ENCODE measurements around the gene HEBP1.

Gene HEBP1

DNA sequence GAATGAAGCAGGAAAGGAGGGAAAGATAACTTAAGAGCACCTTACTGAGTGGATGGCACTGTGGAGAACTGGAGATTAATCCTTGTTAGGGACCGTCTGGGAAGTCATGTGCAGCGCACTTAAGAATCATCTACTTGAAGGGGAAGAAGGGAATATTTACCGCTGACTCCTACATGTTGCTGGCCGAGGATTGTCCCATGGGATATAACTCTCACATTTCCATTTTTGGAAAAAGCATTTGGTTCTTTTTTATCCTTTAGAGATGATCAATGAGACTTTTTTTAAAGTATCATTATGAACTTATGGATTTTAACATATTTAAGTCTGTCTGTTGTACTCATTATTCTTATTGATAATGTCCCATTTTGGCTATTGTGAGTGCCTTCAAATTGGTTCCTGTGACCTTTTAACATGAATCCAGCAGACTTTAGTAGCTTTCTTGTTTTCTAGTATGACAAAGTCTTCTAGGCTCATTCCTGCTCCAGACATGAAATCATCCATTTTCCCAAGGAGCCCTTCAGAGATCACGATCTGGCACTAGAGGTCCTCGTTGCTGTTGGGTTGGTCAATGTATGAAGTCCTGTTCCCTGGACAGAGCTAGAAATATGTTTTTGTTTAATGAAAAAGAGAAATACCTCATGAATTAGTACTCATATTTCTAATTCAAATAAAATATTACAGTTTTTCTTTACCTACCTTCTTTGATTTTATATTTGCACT is 23.9 kb upstream of the HEBP1 start:
- DNase-seq (ENCODE audit: low read depth), result no peak

DNA sequence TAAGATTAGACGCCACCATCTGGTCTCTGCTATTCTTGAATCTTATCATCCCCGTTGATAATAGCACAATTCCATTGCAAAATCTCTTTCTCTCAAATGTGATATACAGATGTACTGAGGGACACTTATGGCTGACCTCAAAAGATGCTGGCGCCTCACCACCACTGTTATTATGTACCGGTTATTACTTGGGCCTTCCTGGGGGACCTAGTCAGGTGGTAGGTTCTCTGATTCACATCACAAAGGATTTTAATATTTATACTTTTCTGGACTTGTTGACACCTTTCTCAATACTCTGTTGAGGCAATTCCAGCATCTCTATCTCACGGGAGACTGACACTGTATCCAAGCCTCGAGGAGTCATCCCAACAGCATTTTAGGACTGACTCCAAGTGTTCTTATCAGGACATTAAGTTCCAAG is 22.8 kb upstream of the HEBP1 start:
- no peak for DNase-seq (ENCODE audit: low read depth)

DNA sequence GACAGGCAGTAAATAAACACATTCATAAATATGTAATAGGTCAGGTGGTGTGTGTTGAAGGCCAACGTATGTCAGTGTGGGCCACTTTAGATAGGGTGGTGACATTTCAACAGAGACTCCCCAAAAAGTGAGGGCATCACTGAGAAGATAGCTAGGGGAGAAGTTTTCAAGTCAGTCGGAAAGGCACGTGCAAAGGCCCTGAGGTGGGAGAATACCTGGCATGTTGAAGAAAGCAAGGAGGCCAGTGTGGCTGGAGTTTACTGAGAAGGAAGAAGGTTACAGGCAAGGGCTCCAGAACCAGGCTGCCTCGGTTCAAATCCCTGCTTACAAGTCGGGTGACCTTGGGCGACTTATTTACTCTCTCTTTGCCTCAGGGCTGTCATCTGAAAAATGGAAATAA is 11.0 kb upstream of the HEBP1 start:
- DNase-seq (ENCODE audit: low read depth), result no peak

DNA sequence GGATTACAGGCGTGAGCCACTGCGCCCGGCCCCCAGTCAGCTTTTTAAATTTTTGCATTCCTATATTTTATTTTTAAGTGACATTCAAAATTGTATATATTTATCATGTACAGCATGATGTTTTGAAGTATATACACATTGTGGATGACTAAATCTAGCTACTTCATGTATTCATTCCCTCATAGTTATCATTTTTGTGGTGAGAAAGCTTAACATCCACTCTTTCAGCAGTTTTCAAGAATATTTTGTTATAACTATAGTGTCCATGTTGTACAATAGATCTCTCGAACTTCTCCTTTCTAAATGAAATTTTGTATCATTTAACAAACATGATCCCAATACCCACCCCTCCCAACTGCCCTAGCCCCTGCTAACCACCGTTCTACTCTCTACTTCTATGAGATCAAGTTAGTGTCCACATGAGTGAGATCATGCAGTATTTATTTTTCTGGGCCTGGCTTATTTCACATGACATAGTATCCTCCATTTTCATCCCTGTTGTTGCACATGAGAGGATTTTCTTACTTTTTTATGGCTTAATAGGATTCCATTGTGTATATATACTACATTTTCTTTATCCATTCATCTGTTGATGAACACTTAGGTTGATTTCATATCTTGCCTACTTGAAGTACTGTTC is 8.8 kb upstream of the HEBP1 start:
- DNase-seq (ENCODE audit: low read depth), result no peak

DNA sequence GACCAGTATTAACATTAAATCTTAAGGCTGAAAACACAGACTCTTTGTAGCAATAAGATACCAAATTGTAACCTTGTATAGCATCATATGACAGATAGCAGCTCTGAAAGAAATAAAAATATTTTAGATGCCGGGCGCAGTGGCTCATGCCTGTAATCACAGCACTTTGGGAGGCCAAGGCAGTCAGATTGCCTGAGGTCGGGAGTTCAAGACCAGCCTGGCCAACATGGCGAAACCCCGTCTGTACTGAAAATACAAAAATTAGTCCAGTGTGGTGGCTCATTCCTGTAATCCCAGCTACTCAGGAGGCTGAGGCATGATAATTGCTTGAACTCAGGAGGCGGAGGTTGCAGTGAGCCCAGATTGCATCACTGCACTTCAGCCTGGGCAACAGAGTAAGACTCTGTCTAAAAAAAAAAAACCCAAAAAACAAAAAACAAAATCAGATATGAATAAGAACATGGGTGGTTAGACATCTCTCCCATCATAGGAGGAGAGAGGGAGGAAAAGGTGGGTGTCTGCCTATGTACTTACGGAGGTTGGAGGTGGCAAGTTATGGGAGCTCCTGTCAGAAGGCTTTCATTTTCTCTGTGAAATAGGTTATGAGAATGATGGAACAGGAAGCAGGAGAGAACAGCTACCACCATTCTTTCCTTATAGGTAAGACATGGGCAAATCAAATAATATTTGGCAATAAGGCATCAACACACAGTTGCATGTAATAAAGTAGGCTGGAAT is 7.6 kb upstream of the HEBP1 start:
- DNase-seq (ENCODE audit: low read depth), result no peak

DNA sequence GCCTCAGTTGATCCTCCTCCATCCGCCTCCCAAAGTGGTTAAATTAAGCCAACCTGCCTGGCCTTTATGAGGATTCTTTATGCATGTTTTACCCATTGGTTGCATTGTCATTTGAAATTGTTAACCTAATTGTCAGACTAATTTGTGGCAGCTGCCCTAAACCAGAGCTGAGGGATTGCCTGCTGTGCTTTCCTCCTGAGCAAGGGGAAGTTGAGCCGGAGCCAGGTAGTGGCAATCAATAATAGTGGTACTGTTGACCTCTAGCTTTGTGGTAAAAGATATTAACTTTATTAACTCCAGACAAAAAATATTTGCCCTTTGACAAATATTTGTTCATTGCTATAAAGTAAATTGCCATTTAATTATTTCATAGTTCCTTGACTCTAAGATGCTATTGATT is 5.6 kb upstream of the HEBP1 start:
- no peak for DNase-seq (ENCODE audit: low read depth)

DNA sequence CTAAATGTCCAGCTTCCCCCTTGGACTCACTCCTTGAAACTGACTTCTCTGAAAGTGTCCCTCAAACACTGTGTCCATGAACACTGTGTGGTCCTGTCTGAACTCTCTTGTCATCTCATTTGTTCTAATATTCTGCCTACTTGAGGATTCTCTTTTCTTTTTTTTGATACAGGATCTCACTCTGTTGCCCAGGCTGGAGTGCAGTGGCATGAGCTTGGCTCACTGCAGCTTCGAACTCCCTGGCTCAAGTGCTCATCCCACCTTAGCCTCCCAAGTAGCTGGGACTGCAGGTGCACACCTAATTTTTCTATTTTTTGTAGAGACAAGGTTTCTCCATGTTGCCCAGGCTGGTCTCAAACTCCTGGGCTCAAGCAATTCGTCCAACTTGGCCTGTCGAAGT is 4.9 kb upstream of the HEBP1 start:
- no peak for DNase-seq (ENCODE audit: low read depth)

DNA sequence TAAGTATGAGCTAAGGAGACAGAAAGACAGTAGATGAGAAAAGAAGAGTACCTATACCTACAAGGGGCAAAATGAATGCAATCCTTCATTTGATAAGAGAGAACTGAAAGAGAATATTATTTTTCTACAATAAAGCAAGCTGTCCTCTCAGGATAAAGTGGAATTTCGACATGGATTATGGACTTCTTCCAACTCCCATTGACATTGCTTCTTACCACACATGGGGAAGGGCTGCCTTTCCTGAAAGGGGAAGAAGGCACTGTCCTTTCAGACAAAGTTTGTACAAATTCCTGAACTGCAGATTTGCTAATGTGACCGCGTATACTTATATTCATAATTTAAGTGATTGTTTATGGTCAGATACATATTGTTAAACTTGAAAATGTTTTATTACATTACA is 4.3 kb upstream of the HEBP1 start:
- DNase-seq (ENCODE audit: low read depth), result no peak

DNA sequence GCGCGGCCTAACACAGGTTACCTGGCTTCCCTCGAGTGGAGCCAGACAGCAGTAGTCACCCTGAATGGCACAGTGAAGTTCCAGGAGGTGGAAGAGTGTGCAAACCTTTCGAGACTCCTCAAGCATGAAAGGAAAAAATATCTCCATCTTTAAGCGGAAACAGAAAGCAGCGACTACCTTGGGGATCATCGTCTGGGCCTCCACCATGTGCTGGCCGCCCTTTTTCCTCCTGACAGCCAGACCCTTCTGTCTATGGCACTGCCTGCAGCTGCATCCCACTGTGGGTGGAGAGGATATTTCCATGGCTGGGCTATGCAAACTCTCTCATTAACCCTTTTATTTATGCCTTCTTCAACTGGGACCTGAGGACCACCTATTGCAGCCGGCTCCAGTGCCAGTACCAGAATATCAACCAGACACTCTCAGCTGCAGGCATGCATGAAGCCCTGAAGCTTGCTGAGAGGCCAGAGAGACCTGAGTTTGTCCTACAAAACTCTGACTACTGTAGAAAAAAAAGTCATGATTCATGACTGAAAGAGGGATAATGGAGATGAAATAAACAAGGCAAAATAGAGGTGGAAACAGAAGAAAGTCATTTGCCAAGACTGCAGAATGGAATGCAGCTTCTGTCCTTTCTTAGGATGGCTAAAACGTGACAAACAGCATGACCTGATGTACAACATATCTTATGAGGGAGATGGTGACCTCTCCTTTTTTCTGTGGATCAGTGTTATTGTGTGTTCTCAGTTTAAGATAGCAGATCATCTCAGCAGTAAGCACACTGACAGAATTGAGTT is 2.4 kb upstream of the HEBP1 start:
- DNase-seq (ENCODE audit: low read depth), result no peak

DNA sequence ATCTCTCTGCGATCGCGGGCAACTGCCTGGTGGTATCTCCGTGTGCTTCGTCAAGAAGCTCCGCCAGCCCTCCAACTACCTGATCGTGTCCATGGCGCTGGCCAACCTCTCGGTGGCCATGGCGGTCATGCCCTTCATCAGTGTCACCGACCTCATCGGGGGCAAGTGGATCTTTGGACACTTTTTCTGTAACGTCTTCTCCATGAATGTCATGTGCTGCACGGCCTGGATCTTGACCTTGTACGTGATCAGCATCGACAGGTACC is 1.6 kb upstream of the HEBP1 start:
- DNase-seq (ENCODE audit: low read depth), result no peak

DNA sequence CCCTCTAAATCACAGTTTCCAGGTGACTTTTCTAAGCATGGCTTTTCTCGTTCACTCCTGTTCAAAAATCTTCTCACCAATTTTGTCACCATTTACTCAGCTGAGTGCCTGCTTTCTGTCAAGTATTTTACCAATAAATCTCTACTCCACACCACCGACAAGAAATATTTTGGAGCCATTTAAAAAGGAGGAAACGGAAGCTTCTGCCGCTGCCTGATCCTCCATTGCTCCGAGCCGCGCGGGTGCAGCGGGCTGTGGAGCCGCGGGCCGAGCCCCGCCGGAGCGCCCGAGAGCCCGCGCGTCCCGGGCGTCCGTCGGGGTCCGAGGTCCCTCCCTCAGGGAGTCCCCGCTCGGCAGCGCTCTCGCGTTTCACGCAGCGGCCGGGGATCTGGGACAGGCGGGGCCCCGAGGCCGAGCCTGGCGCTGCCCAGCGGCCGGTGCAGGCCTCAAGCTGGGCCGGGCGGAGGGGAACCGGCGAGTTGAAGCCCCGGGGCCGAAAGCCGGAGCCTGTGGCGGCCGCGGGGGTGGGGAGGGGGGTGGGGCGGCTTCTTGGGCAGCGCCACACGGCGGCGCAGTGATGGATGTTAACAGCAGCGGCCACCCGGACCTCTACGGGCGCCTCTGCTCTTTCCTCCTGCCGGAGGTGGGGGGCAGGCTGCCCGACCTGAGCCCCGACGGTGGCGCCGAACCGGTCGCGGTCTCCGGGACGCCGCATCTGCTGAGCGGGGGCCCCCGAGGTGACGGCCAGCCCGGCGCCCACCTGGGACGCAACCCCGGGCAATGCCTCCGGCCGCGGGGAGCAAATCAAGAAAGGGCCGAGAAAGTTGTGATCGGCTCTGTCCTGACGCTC is 1.1 kb upstream of the HEBP1 start:
- no peak for DNase-seq (ENCODE audit: low read depth)

DNA sequence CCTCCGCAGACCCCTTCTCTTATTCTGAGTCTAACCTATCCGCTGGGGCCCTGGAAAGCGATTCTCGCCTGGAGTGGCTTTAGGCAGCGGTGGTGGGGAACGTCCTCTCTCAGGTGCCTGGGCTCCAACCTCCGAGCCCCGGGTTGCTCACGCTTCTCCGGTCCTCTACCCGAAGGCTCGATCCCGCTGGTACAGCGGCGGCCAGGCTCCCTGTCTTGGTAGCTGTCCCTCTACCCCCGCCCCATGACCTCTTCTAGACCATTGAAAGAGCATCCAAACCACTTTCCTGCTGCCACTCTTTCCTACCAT is 505 bp upstream of the HEBP1 start:
- DNase-seq (ENCODE audit: low read depth), result peak; percentile 17

DNA sequence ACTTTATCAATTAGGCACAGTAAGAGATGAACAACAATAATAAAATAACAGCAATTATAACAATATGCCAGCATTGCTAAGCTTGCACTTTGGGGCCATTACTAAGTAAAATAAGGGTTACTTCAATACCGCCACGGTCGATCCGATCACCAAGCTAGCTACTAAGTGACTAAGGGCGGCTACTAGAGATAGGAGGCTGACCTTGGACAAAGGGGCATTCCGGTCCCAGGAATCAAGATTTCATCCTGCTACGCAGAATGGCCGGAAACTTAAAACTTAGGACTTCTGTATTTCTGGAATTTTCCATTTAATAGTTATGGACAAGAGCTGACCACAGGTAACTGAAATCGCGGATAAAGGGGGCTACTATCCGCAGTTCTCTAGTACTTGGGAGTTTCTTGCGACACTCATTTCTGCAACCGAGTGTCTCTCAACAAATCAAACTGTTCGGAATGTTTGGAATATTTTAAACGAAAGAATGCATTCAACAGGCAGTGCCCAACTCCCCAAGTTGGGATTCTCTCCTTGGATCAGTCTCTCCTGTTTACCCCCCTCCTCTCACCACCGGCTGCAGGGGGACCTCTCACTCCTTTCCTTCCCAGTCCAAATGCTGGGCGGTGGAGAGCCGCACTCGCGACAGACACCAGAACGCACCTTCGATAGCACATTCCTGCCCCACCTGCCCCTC is 650 bp downstream of the HEBP1 start:
- DNase-seq (ENCODE audit: low read depth), result no peak

DNA sequence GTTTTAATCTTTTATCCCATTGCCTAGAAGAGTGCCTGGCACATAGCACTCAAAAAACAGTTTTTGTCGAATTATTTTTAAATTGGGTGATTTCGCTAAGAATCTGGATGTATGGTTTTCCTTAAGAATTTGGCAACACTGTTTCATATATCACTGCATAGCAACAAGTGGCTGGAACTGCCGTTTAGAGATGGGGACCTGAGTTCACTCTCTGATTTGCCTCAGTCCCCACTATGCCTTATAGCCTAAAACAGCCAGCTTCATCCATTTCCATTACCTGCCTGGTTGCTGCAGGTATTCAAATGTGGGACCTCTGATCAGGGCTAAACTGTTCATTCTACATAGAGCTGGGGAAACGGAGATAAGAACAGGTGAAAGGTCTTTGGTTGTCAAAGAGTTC is 1.8 kb downstream of the HEBP1 start:
- DNase-seq (ENCODE audit: low read depth), result no peak

DNA sequence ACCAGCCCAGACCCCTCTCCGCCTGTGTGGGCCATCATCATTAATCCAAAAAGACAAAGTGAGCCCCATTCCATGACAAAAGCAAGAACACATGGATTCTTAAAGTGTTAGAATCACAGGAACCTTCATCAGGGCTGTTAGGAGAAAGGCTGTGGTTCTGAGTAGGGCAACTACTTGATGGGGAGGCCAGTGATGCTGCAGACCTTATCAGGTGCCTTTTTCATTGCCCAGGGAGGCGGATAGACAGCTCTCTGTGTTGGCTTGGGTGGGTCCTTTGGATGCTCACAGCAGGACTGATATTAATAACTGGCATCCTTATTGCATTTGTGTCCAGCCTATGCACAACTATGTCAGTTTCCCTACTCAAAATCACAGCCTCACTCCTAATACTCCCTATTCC is 2.3 kb downstream of the HEBP1 start:
- no peak for DNase-seq (ENCODE audit: low read depth)

DNA sequence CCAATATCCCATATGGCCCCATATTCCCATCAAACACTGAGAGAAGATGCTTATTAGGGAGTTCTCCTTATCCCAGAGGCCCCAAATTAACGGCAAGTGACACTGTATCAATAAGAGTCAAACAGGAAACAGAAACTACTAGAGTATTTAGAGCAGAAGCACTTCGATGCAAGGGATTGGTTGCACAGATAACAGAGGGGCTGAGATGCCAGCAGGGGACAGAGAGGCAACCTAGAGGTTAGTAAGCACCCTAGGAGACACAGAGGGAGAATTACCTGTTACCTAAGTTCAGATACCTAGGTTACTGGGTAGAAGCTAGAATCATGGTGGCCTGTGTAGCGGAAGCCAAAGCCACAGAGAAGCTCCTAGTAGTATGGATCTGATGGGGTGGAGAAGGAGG is 2.9 kb downstream of the HEBP1 start:
- no peak for DNase-seq (ENCODE audit: low read depth)

DNA sequence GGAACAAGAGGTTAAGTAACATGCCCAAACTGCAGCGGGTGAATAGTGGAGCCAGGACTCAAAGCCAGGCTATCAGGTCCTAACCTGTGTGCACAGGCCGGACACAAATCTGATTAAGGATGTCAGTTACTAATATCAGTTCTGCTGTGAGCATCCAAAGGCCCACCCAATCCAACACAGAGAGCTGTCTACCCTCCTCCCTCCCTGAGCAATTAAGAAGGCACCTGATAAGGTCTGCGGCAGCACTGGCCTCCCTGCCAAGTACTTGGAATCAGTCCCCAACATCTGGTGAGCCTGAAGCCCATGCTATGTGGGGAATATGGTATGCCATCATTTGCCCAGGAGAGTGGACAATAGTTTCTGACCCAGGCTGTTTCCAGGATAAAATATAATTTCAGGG is 3.9 kb downstream of the HEBP1 start:
- DNase-seq (ENCODE audit: low read depth), result no peak

DNA sequence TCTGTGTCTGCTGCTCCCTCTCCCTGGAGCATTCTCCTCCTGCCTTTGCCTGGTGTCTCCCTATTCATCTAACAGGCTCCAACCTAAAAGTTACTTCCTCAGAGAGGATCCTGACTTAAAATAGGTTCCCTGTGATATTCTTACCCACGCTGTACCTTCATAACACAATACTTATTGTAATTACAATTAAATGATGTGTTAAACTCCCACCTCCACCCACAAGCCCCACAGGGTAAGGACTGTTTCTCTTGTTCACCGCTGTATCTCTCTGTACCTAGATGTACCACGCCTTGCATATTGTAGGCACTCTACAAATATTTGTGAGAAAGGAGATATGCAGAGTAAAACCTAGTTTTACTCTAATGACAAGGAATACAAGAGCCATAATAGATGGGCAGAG is 5.0 kb downstream of the HEBP1 start:
- no peak for DNase-seq (ENCODE audit: low read depth)

DNA sequence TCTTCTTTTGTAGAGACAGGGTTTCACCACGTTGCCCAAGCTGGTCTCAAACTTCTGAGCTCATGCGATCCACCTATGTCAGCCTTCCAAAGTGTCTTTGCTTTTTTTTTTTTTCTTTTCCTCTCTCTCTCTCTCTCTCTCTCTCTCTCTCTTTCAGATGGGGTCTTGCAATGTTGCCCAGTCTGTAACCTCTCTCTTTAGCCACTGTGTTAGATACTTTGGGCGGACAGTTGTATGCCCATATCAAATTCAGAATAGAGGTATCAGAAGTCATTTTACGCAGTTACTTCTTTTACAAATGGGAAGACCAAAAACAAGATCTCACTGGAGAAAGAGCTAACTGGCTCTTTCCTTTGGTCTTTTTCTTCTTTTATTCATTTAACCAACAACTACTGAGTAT is 6.7 kb downstream of the HEBP1 start:
- no peak for DNase-seq (ENCODE audit: low read depth)

DNA sequence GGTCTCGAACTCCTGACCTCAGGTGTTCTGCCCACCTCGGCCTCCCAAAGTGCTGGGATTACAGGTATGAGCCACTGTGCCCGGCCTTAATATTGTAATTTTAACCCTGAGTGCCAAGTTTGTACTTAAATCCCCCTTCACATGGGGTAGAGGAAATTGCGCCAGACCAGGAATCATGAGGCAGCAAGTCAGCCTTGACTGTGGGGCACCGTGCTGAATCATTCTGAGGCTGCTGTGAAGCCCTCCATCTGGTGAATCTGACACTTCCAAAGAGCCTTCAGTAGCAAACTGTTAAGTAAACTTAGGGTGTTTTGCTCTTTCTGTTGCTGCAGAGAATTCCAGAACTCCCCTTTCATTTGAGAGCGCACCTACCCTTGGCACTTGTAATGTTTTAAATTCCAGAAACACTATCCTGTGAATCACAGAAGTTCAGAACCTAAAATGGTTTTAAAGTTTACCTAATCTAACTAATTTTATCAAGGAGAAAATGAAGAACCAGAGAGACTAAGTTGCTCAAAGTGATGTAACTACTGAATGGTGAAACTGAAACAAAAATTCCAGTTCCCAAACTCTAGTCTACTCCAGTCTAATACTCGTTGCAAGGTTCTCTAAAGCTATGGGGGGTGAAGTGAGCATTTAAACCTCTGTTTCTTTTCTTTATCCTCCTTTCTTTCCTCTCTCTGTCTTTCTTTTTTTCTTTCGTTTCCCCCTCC is 7.5 kb downstream of the HEBP1 start:
- no peak for DNase-seq (ENCODE audit: low read depth)
